Stomach (tissue), 9 donors: ENCODE measurements around the gene ZNF541. TPM values are rescaled to one million over a fixed set of nuclear protein-coding genes. Genes with fewer than 3 reads are reported as not detected.

Experiments
- DNase-seq, 2 donors: peaks; one replicate each; pipeline versions ENCODE4 v3.0.0 to v3.0.0-alpha.2; 2013 to 2019
- H3K27ac ChIP-seq, 5 donors: fragments of 200-600 bp in 4 of 5; sonication (generic) in 4 of 5; one replicate each; pipeline ENCODE4 v1.5.1; 2013 to 2019; ENCODE audit warnings: mild to moderate bottlenecking in 1 of 5, moderate library complexity in 1 of 5
- H3K27me3 ChIP-seq, 3 donors: fragments of 200-600 bp; sonication (generic); one replicate each; pipeline ENCODE4 v1.5.1; 2017 to 2019; ENCODE audit warnings: mixed run types in 1 of 3
- H3K36me3 ChIP-seq, 4 donors: fragments of 200-600 bp; sonication (generic); 1 replicate in 3 of 4; 2 replicates in 1 of 4; pipeline ENCODE4 v1.5.1; 2016 to 2019
- H3K4me1 ChIP-seq, 4 donors: fragments of 200-600 bp; sonication (generic); one replicate each; pipeline ENCODE4 v1.5.1; 2016 to 2019
- H3K4me3 ChIP-seq, 4 donors: fragments of 200-600 bp; sonication (generic) in 3 of 4; one replicate each; pipeline ENCODE4 v1.5.1; 2016 to 2019; ENCODE audit warnings: mild to moderate bottlenecking in 1 of 4
- H3K9me3 ChIP-seq, 4 donors: fragments of 200-600 bp; sonication (generic); one replicate each; pipeline ENCODE4 v1.5.1; 2016 to 2019
- CTCF ChIP-seq, 7 experiments: fragments of 450-650 bp in 4 of 7; fragments of 200-600 bp in 3 of 7; sonication (generic) in 3 of 7; IDR thresholded peaks; one replicate each; pipeline ENCODE4 v1.5.1; 2016 to 2019; ENCODE audit warnings: antibody characterized with exemption in 7 of 7, control low read depth in 2 of 7, mild to moderate bottlenecking in 1 of 7
- EP300 ChIP-seq: sonication (generic); formaldehyde crosslinking; IDR thresholded peaks from one replicate; pipeline ENCODE4 v1.6.1; 2017; ENCODE audit warnings: antibody characterized with exemption
- POLR2A ChIP-seq, 4 donors: fragments of 450-650 bp; IDR thresholded peaks; one replicate each; pipeline ENCODE4 v1.6.1; 2016; ENCODE audit warnings: antibody characterized with exemption in 4 of 4, control low read depth in 2 of 4, mild to moderate bottlenecking in 1 of 4, moderate library complexity in 1 of 4
- POLR2AphosphoS5 ChIP-seq, 3 donors: sonication (generic); formaldehyde crosslinking; IDR thresholded peaks; one replicate each; pipeline ENCODE4 v1.6.1; 2016; ENCODE audit warnings: antibody characterized with exemption in 3 of 3
- WGBS, 5 donors: extraction: QIAGEN DNeasy Blood & Tissue Kit in 3 of 5; methylation state at CpG; one replicate each; pipeline versions ENCODE4 v1.1.5 to v1.1.7; 2013 to 2018; 5-methylcytosine and 5-hydroxymethylcytosine counted together
- intact Hi-C: fragments of 100-400 bp; cut with DNase I; formaldehyde crosslinking; loops from one replicate; pipeline ENCODE4 v1.15.1; 2023; ENCODE audit warnings: low total_unique reads
- polyA plus RNA-seq, 3 donors: library from polyadenylated mRNA; stranded (reverse); fragments of 200-250 nt; gene quantifications; one replicate each; pipeline ENCODE4 v1.2.3, GENCODE V29; 2013
- total RNA-seq, 5 donors: library from RNA; depleted of rRNA; stranded (reverse); fragments of >200 nt; gene quantifications; one replicate each; pipeline versions ENCODE4 v1.1.0 to v1.2.3, GENCODE V29; 2014 to 2016
- donor health status: healthy with polysubstance abuse.
- donor health status: Bipolar disorder and iron deficiency.
- donor health status: healthy.

The ZNF541 gene
- total and polyA plus RNA-seq, 8 donors = 0.08 to 0.19 (median 0.18) TPM; not detected in 5

GRCh38 chr19:47610902-47611301 is 38.0 kb upstream of the ZNF541 start:
- intact Hi-C loops = no loop called here
- H3K36me3 ChIP-seq = peaks cover 0 to 16% (median 4%) of the 10 kb centered on the region in 4 donors
- DNase-seq = peak; percentile 60 to 64
- no peaks in the 10 kb centered on the region for H3K27me3 ChIP-seq
- H3K4me1 ChIP-seq = peaks cover 35 to 64% (median 50%) of the 10 kb centered on the region in 4 donors
- TF ChIP-seq POLR2A (IDR thresholded peaks at IDR 0.05) (no peak), POLR2AphosphoS5 (IDR thresholded peaks at IDR 0.05) (no peak), CTCF (IDR thresholded peaks at IDR 0.05) (no peak), EP300 (no peak)
- 25 to 37% (median 29%) methylated on average over 7 of the region's 7 CpGs for WGBS, 5 donors
- peak overlapping the region; percentile 83 to 98 (median 90) for H3K4me3 ChIP-seq
- peak overlapping the region; percentile 91 to 99 (median 97) for H3K27ac ChIP-seq
- no peaks in the 10 kb centered on the region for H3K9me3 ChIP-seq

GRCh38 chr19:47609906-47610894 is 37.3 kb upstream of the ZNF541 start:
- WGBS, 5 donors = 0 to 1% (median 1%) methylated on average over 31 to 50 of the region's 50 CpGs
- TF ChIP-seq POLR2A (IDR thresholded peaks at IDR 0.05) (no peak), POLR2AphosphoS5 (IDR thresholded peaks at IDR 0.05) (peak in 1 of 3 donors; percentile 6), CTCF (IDR thresholded peaks at IDR 0.05) (no peak), EP300 (no peak)

GRCh38 chr19:47608969-47609905 is 36.3 kb upstream of the ZNF541 start, which contains the start of gene BICRA:
Gene BICRA (plus strand): TSS chr19:47609134. CDS start chr19:47673575, 64,441 bp downstream.
- Histone ChIP-seq H3K4me1 (peaks cover 35 to 54% (median 46%) of the 10 kb centered on the region in 4 donors), H3K36me3 (peaks cover 0 to under 1% (median 0%) of the 10 kb centered on the region in 4 donors), H3K27ac (peak within 1 kb of the TSS; percentile 95 to 99 (median 99)), H3K27me3 (no peaks in the 10 kb centered on the region), H3K9me3 (no peaks in the 10 kb centered on the region), H3K4me3 (peak within 1 kb of the TSS; percentile 83 to 98 (median 90))
- intact Hi-C loops = no loop called here
- WGBS, 5 donors = 0 to 1% (median 1%) methylated on average over 31 to 89 of the region's 94 CpGs
- peak; percentile 87 to 96 for DNase-seq
- TF ChIP-seq CTCF (IDR thresholded peaks at IDR 0.05) (no peak), POLR2AphosphoS5 (IDR thresholded peaks at IDR 0.05) (peak; percentile 34 to 55 (median 38))

More at GRCh38 chr19:47609906-47610894, 37.3 kb upstream of the ZNF541 start:
- H3K4me1 ChIP-seq = peaks cover 35 to 57% (median 47%) of the 10 kb centered on the region in 4 donors
- H3K9me3 ChIP-seq = no peaks in the 10 kb centered on the region
- intact Hi-C loops = no loop called here
- DNase-seq = peak; percentile 59 to 70
- H3K4me3 ChIP-seq = peak overlapping the region; percentile 83 to 98 (median 90)
- peak overlapping the region; percentile 91 to 99 (median 97) for H3K27ac ChIP-seq
- peaks cover 0 to 10% (median 4%) of the 10 kb centered on the region in 4 donors for H3K36me3 ChIP-seq
- no peaks in the 10 kb centered on the region for H3K27me3 ChIP-seq
